ENCODE measurements around the gene CR1. TPM values are rescaled to one million over a fixed set of nuclear protein-coding genes. Genes with fewer than 3 reads are reported as not detected.
A peak's percentile ranks its signal among the peaks of the same experiment; 100 is the strongest.

CR1 gene
- total RNA-seq (2011; cell fraction: chromatin; rRNA removed; ENCODE audit: low replicate concordance), result 0.21 and 1.3 TPM in 2 replicates
- 0.13 and 0.17 TPM in 2 replicates for total RNA-seq (2011; cell fraction: nucleolus; rRNA removed)
- total RNA-seq (2011; cell fraction: nucleoplasm; rRNA removed), result 1.3 and 1.9 TPM in 2 replicates
- total RNA-seq (2014; rRNA removed) (0.23 and 0.37 TPM in 2 replicates), total RNA-seq (2014; rRNA removed; fragmentation: Illumina TruSeq; extraction: Trizol) (0.15 and 0.22 TPM in 2 replicates), total RNA-seq (2015; rRNA removed; fragmentation: Illumina TruSeq; extraction: Trizol) (0.18 and 0.23 TPM in 2 replicates), total RNA-seq (2021) (0.20 and 0.47 TPM in 2 replicates), polyA plus RNA-seq (2011; rRNA removed) (0.13 and 0.18 TPM in 2 replicates), polyA plus RNA-seq (2014; fragmentation: Illumina TruSeq; extraction: Trizol) (0.08 and 0.19 TPM in 2 replicates), polyA plus RNA-seq (2014; fragmentation: Nextera tagmentation; extraction: Ambion mirVana) (under 1 TPM; 0.07 to 0.15 TPM), polyA plus RNA-seq (2014; rRNA removed) (0.12 and 0.20 TPM in 2 replicates), polyA minus RNA-seq (2011; rRNA and poly(A)+ RNA removed) (0.28 and 0.48 TPM in 2 replicates), Bru-seq, nascent RNA (percentile 19 among the genes with signal in this experiment), BruChase-seq, experiment 1, labeled RNA remaining after a 2-hour chase (percentile 15 among the genes with signal in this experiment), BruChase-seq, experiment 2, labeled RNA remaining after a 6-hour chase (percentile 13 among the genes with signal in this experiment)
- polyA plus RNA-seq (2011; cell fraction: cytosol; rRNA removed), result 0.04 and 0.12 TPM in 2 replicates
- polyA plus RNA-seq (2011; cell fraction: nucleus; rRNA removed), result 0.27 and 0.34 TPM in 2 replicates
- polyA plus RNA-seq (2012), result 0.12 and 0.33 TPM in 2 replicates
- not detected in 2 replicates for polyA minus RNA-seq (2011; cell fraction: cytosol; rRNA and poly(A)+ RNA removed)
- 0.11 and 0.13 TPM in 2 replicates for polyA minus RNA-seq (2011; cell fraction: nucleus; rRNA and poly(A)+ RNA removed)
- long read RNA-seq, experiment 1, result 0 reads
- long read RNA-seq, experiment 2, result 0 reads
- long read RNA-seq, experiment 3, result 0 reads

DNA sequence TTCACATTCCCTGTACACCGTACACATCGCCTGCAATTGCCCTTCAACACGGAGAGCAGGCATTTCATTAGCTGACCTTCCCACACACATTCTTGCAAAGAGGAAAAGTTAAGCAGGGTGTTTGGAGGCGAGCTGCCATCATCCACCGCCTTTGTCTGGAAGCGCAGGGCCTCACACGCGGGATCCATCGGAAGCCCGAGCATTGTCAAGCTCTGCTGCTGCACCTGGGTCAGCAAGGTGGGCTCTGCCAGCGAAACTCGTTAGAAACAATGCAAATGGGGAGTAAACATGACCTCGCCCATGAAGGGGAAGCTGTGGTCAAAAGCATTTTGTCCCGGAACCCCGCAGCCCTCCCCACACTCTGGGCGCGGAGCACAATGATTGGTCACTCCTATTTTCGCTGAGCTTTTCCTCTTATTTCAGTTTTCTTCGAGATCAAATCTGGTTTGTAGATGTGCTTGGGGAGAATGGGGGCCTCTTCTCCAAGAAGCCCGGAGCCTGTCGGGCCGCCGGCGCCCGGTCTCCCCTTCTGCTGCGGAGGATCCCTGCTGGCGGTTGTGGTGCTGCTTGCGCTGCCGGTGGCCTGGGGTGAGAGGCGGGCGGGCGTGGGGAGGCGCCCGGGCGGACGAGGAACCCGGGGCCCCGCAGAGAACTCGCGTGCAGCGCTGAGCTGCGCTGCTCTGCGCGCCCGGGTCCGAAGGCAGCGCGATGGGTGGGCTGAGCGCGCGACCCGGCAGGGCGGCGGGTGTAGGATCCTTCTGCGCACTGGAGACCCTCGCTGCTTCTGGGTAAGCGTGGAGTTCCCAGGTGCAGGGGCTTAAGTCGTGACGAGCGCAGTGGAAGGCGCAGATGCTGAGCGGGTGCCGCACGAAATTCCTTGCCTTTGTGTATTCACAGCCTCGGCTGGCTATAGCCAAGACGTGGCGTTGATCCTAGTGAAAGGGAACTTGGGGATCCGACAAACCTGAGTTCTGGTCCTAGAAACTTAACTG, at the start of gene CR1:
CR1 (plus strand) TSS at position 357 of the 992 bp plus-strand sequence; CDS start at position 468, 111 bp downstream.
- intact Hi-C loops (cut with micrococcal nuclease) (loop anchor here (5.0 kb wide), 4 partner anchors 314 to 759 kb away; no protein-coding TSS in a partner anchor), in situ Hi-C loops (cut with MboI) (no loop called here)
- Histone ChIP-seq H3K4me2 (ENCODE audit: insufficient read depth, low read length) (peak within 1 kb of the TSS; percentile 52), H3K9me3 (replicated peaks; ENCODE audit: control insufficient read depth, insufficient read depth, low read depth, low read length) (no peaks in the 10 kb centered on the region), H3K79me2 (ENCODE audit: control insufficient read depth, insufficient read depth, low read length) (no peaks in the 10 kb centered on the region), H3K4me1 (replicated peaks in 1 of 2; ENCODE audit: control insufficient read depth in 2 of 2, insufficient read depth in 2 of 2, low read length in 2 of 2) (peaks cover 10 to 14% of the 10 kb centered on the region in 2 experiments), H3K9ac (ENCODE audit: insufficient read depth in 1 of 2, low read depth in 2 of 2, low read length in 2 of 2) (peak within 1 kb of the TSS; percentile 29 to 83; a peak in 3 of 4 replicates), H3K4me3 (peak within 1 kb of the TSS; percentile 30), H4K20me1 (replicated peaks; ENCODE audit: control insufficient read depth, insufficient read depth, low read length) (no peaks in the 10 kb centered on the region), H3K27ac (ENCODE audit: extremely low read depth, low read depth, low read length) (no peak within 1 kb of the TSS), H2AFZ (ENCODE audit: low read depth, low read length) (peak within 1 kb of the TSS; percentile 61), H3K27me3 (ENCODE audit: control insufficient read depth in 2 of 2, insufficient read depth in 2 of 2, low read length in 2 of 2) (no peaks in the 10 kb centered on the region), H3K9me1 (ENCODE audit: control insufficient read depth, insufficient read depth, low read length) (no peaks in the 10 kb centered on the region), H3K36me3 (ENCODE audit: control insufficient read depth, insufficient read depth, low read length) (no peaks in the 10 kb centered on the region)
- peak; percentile 19 to 42 (median 27) for DNase-seq (ENCODE audit: extremely low read depth in 1 of 4, low spot score in 3 of 4)
- no TSS peak for BruUV-seq (replicated peaks)
- ChIA-PET CTCF (ENCODE audit: low intra/inter-chr PET ratio) (interaction anchor here (1.4 kb wide), 1 partner anchor 771 kb away, joined by 3 read pairs; no protein-coding TSS in a partner anchor), POLR2A (no interaction called here)
- peak; percentile 64 for ATAC-seq
- FAIRE-seq, result no peak
- 36% methylated on average over 49 of the region's 68 CpGs for WGBS (ENCODE audit: insufficient coverage, low coverage, missing lambda C conversion rate)
- TF ChIP-seq POLR2G (IDR thresholded peaks at IDR 0.05; ENCODE audit: low read depth, low read length) (peak; percentile 55; the same call in 1 of the 2 replicates), MGA (IDR thresholded peaks at IDR 0.05) (0 out of 2 replicates have a peak, but pooled peaks have one; percentile 21), RAD51 (IDR thresholded peaks at IDR 0.05; ENCODE audit: borderline replicate concordance, low read depth) (no peak), ZNF263 (CRISPR knock-in tag; IDR thresholded peaks at IDR 0.05; ENCODE audit: borderline replicate concordance) (no peak)
